Astrocyte (in vitro differentiated cells and primary cell): ENCODE results near the gene TENT5A.

ENCODE experiments used
- EZH2 ChIP-seq: IDR thresholded peaks from 2 replicates; pipeline ENCODE4 v1.6.1; 2012; ENCODE audit warnings: mild to moderate bottlenecking, low read length, inconsistent platforms; ENCODE audit not compliant: insufficient read depth
- TF ChIP-seq, protein P1 (sequence below): IDR thresholded peaks from 2 replicates; pipeline ENCODE4 v1.5.1; 2011; ENCODE audit warnings: low read depth, mild to moderate bottlenecking, inconsistent platforms, low read length, moderate library complexity; ENCODE audit not compliant: insufficient read depth

GRCh38 chr6:81696524-81696923 is 56.0 kb downstream of the TENT5A start:
- TF ChIP-seq, protein P1, sequence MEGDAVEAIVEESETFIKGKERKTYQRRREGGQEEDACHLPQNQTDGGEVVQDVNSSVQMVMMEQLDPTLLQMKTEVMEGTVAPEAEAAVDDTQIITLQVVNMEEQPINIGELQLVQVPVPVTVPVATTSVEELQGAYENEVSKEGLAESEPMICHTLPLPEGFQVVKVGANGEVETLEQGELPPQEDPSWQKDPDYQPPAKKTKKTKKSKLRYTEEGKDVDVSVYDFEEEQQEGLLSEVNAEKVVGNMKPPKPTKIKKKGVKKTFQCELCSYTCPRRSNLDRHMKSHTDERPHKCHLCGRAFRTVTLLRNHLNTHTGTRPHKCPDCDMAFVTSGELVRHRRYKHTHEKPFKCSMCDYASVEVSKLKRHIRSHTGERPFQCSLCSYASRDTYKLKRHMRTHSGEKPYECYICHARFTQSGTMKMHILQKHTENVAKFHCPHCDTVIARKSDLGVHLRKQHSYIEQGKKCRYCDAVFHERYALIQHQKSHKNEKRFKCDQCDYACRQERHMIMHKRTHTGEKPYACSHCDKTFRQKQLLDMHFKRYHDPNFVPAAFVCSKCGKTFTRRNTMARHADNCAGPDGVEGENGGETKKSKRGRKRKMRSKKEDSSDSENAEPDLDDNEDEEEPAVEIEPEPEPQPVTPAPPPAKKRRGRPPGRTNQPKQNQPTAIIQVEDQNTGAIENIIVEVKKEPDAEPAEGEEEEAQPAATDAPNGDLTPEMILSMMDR = no peak
- no peak for TF ChIP-seq EZH2
